OCI-LY7 (cell line): Measurements from ENCODE around the gene AGMO.

Source experiments
- CTCF ChIP-seq: fragments of 200-600 bp; sonication (generic); conservative IDR thresholded peaks from 2 replicates; pipeline ENCODE4 v1.5.1; 2014; ENCODE audit warnings: mild to moderate bottlenecking, antibody characterized with exemption, low read length, moderate library complexity, mixed read lengths
- EZH2phosphoT487 ChIP-seq: fragments of 200-600 bp; sonication (generic); IDR thresholded peaks from 2 replicates; pipeline ENCODE4 v1.6.1; 2018; ENCODE audit warnings: low read depth, borderline replicate concordance, mild to moderate bottlenecking, mixed run types, antibody characterized with exemption, low read length, moderate library complexity, mixed read lengths

GRCh38 chr7:15504351-15504750 is 57.5 kb downstream of the AGMO start:
- no peak for TF ChIP-seq CTCF
- no peak for TF ChIP-seq EZH2phosphoT487
